Measurements from ENCODE around the gene HIF3A. TPM values are rescaled to one million over a fixed set of nuclear protein-coding genes. Genes with fewer than 3 reads are reported as not detected.
"Not testable (repeated sequence)": the region's sequence is repeated elsewhere in the genome, so short reads cannot be mapped to it uniquely, and the experiment has no call there.

The HIF3A gene
- total RNA-seq, 1 donor from 2014 or later = 155 TPM

GRCh38 chr19:46374536-46375475 lies 78.0 kb downstream of the HIF3A start:
- no peaks in the 10 kb centered on the region for H3K27me3 ChIP-seq
- no peaks in the 10 kb centered on the region for H3K9me3 ChIP-seq
- peak overlapping the region; percentile 31 for H3K27ac ChIP-seq
- no peak overlapping the region for H3K4me3 ChIP-seq
- peaks cover 0 to 16% of the 10 kb centered on the region in 2 donors for H3K36me3 ChIP-seq
- DNase-seq (ENCODE audit: extremely low spot score in 2 of 2) = peak in 1 of 2 donors; percentile 89
- intact Hi-C loops (cut with DNase I) = no loop called here
- peaks cover 85% of the 10 kb centered on the region for H3K4me1 ChIP-seq
- TF ChIP-seq CTCF (IDR thresholded peaks at IDR 0.05) (no peak), POLR2AphosphoS5 (IDR thresholded peaks at IDR 0.05; ENCODE audit: insufficient read depth in 1 of 2, low read depth in 1 of 2) (no peak), POLR2A (IDR thresholded peaks at IDR 0.05) (no peak)

GRCh38 chr19:46375476-46376067 lies 78.7 kb downstream of the HIF3A start:
- H3K27ac ChIP-seq; H3K9me3 ChIP-seq; H3K4me3 ChIP-seq; H3K27me3 ChIP-seq; intact Hi-C loops (cut with DNase I): not testable (repeated sequence)
- H3K4me1 ChIP-seq = peaks cover 85% of the 10 kb centered on the region
- peaks cover 0 to 23% of the 10 kb centered on the region in 2 donors for H3K36me3 ChIP-seq
- DNase-seq (ENCODE audit: extremely low spot score in 2 of 2) = peak in 1 of 2 donors; percentile 52

- Histone ChIP-seq H3K4me3 (no peak overlapping the region), H3K9me3 (no peaks in the 10 kb centered on the region), H3K27ac (peak overlapping the region; percentile 85), H3K4me1 (peaks cover 78% of the 10 kb centered on the region), H3K36me3 (peaks cover 0 to 27% of the 10 kb centered on the region in 2 donors), H3K27me3 (no peaks in the 10 kb centered on the region)
- TF ChIP-seq POLR2A (IDR thresholded peaks at IDR 0.05) = no peak
- no peak for TF ChIP-seq POLR2AphosphoS5 (IDR thresholded peaks at IDR 0.05; ENCODE audit: insufficient read depth in 1 of 2, low read depth in 1 of 2)
- no peak for TF ChIP-seq CTCF (IDR thresholded peaks at IDR 0.05)
- intact Hi-C loops (cut with DNase I) = no loop called here
- DNase-seq (ENCODE audit: extremely low spot score in 2 of 2) = peak in 1 of 2 donors; percentile 91
Measured at GRCh38 chr19:46376241-46377153, 79.7 kb downstream of the HIF3A start.

- TF ChIP-seq POLR2AphosphoS5 (IDR thresholded peaks at IDR 0.05; ENCODE audit: insufficient read depth in 1 of 2, low read depth in 1 of 2) (peak; percentile 35 to 98), POLR2A (IDR thresholded peaks at IDR 0.05) (no peak)
- Histone ChIP-seq H3K36me3 (peaks cover 0 to 43% of the 10 kb centered on the region in 2 donors), H3K27me3 (no peaks in the 10 kb centered on the region), H3K27ac (peak overlapping the region; percentile 85), H3K4me1 (peaks cover 66% of the 10 kb centered on the region), H3K4me3 (no peak overlapping the region), H3K9me3 (no peaks in the 10 kb centered on the region)
- no peak for DNase-seq (ENCODE audit: extremely low spot score in 2 of 2)
- intact Hi-C loops (cut with DNase I) = no loop called here
Measured at GRCh38 chr19:46378268-46378667, 81.4 kb downstream of the HIF3A start.

GRCh38 chr19:46380690-46381089 lies 83.8 kb downstream of the HIF3A start:
- no peaks in the 10 kb centered on the region for H3K27me3 ChIP-seq
- no peak for DNase-seq (ENCODE audit: extremely low spot score in 2 of 2)
- TF ChIP-seq POLR2A (IDR thresholded peaks at IDR 0.05) (no peak), POLR2AphosphoS5 (IDR thresholded peaks at IDR 0.05; ENCODE audit: insufficient read depth in 1 of 2, low read depth in 1 of 2) (no peak), CTCF (IDR thresholded peaks at IDR 0.05) (no peak)
- intact Hi-C loops (cut with DNase I) = no loop called here
- H3K4me3 ChIP-seq = no peak overlapping the region
- H3K9me3 ChIP-seq = no peaks in the 10 kb centered on the region
- peaks cover 0 to 60% of the 10 kb centered on the region in 2 donors for H3K36me3 ChIP-seq
- H3K27ac ChIP-seq = no peak overlapping the region
- H3K4me1 ChIP-seq = peaks cover 45% of the 10 kb centered on the region
